22Rv1 (cell line): ENCODE measurements around the gene TRPV4.

ENCODE experiments used
- ZFX ChIP-seq: fragments of 450-650 bp; IDR thresholded peaks from 2 replicates; pipeline ENCODE4 v1.6.1; 2017; ENCODE audit warnings: antibody characterized with exemption, borderline replicate concordance
- TF ChIP-seq, protein P1 (sequence below): fragments of 450-650 bp; IDR thresholded peaks from 2 replicates; pipeline ENCODE4 v1.5.1; 2017; ENCODE audit warnings: mild to moderate bottlenecking

DNA sequence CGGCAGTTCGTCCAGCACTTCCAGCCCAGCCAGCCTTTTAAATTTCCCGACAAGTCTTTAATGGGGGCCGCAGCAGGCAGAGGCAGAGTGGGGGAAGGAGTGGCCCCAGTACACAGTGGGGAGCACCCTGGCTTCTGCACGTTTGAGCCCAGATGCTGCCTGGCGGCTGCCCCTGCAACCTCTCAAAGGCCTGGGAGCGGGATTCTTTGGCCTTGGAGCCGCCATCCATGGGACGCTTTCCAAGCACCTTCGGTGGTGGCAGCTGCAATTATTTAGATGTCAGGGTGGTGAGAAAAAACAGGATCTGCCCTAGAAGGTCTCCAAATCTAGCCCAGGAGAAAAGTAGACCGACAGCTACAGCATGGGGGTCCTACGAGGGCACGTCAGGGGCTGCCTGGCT, 73.6 kb downstream of the TRPV4 start:
- TF ChIP-seq, protein P1, sequence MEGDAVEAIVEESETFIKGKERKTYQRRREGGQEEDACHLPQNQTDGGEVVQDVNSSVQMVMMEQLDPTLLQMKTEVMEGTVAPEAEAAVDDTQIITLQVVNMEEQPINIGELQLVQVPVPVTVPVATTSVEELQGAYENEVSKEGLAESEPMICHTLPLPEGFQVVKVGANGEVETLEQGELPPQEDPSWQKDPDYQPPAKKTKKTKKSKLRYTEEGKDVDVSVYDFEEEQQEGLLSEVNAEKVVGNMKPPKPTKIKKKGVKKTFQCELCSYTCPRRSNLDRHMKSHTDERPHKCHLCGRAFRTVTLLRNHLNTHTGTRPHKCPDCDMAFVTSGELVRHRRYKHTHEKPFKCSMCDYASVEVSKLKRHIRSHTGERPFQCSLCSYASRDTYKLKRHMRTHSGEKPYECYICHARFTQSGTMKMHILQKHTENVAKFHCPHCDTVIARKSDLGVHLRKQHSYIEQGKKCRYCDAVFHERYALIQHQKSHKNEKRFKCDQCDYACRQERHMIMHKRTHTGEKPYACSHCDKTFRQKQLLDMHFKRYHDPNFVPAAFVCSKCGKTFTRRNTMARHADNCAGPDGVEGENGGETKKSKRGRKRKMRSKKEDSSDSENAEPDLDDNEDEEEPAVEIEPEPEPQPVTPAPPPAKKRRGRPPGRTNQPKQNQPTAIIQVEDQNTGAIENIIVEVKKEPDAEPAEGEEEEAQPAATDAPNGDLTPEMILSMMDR = no peak
- no peak for TF ChIP-seq ZFX
